Ecto neural progenitor cell (in vitro differentiated cells): ENCODE results near the gene PTPRG.

Experiments used
- DNase-seq: peaks from one replicate; pipeline ENCODE4 v3.0.0-alpha.2; 2018; ENCODE audit warnings: low spot score

Gene PTPRG

DNA sequence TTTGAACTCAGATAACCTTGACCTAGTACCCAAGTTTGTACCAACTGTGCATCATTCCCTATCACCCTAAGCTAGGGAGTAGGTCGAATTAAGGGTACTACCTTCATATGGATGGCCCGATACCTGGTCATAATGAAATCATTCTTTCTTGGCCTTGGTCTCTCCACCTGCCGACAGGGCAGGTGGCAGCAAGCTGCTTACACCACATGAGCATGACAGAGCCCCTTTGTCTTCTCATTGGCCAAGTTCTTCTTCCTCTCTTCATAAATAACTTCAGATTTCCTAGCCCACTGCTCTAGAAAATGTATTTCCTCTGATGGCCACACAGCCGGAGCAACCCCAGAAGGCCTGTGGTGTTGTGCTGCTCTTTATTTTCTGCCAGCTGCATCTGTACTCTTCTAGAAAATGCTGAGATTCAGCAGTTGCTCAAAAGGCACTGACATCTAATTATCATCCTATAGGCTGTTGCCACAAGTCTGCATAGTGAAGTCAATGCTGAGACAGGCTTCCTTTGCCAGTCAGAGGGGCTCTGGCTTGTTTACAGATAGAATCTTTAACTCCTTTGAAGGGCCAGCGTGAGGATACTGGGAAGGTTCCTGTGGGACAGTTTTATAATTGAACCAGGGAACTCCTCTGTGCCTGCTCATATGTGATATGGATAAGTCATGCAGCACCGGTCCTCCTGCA is 304.2 kb downstream of the PTPRG start:
- DNase-seq: no peak

DNA sequence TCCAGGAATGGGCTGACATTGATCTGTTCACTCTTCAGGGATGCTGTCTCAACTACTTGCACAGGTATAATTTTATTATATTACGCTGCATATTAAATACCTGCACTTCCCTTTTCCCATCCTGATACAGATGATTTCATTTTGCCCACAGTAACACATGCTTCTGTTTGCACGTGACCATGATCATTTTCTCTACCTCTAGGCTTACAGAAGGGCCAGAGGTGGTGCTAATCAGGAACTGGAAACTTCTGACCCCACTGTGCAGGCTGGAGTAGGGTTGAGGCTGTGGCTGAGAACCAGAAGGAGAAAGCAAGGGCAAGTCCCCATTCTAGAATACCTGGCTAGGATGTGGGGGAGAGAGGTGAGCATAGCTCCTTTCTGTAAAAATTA is 304.8 kb downstream of the PTPRG start:
- DNase-seq: no peak

DNA sequence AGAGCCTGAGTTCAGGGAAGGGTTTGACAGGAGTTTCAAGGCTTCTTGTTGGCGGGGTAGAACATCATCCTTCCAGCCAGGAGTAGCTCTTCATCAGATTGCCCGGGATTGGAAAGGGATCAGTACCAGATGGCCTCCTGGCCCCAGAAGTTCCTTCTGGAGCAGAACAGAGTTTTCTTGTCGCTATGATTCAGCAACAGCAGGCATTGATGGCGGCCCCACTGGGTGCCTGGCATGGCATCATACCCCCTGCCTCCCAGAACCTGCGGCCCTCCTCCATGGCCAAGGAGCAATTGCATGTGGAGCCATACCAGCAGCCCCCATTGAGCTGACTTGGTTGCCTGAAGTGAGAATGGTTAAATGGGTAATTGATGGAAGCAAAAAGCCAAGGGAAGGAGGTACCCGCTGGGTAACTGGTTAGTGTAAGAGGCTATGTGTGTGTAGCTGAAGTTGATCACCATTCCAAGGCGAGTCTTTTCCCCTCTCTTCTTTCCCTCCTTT is 305.6 kb downstream of the PTPRG start:
- no peak for DNase-seq

DNA sequence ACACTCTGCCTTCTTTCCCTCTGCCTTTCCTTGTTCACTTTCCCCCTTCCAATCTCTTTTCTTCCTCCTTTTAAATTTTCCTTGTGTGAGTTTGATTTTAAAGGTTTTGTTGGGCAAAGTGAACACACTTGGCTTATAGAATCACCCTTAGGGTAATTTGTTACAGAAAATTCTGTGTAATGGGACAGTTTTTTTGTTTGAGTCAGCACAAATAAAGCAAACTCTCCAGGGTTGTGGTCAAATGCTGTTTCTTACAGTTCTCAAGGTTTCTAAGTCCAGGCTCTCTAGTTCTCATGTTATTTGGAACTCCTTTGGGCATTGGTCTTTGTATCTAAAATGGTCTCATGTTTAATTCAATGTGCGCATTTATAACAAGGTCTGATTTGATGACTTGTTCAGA is 307.1 kb downstream of the PTPRG start:
- DNase-seq: no peak

DNA sequence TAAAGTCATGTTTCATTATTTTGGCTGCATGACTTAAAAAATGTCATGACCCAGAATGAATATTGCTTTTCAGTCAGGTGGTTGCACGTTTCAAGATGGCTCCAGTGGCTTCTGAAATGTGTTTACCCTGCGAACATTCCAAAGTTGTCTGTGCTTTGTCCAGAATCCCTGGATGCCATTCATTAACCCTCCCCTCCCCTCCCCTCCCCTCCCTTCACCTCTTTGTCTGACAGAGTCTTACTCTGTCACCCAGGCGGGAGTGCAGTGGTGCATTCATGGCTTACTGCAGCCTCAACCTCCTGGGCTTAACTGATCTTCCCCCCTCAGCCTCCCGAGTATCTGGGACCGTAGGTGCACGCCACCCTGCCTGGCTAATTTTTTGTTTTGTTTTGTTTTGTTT is 308.0 kb downstream of the PTPRG start:
- no peak for DNase-seq

DNA sequence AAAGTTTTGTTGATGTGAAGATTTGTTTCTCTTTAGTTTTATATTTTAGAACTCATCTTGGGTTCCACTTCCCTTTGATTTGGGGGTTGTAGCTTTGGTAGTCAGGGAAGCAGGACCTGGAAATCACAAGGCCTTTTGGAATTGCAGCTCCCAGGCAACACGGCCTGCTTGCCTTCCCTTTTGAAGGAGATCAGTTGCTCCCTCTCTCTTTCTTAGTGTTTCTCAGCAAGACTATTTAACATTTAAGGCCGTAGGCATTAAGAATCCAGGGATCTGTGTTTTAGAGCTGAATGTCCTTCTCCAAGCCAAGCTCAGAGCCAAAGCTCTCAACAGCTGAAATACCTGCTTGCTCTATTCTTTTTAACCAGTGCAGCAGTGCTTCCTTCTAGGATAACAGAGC is 310.3 kb downstream of the PTPRG start:
- DNase-seq: no peak

DNA sequence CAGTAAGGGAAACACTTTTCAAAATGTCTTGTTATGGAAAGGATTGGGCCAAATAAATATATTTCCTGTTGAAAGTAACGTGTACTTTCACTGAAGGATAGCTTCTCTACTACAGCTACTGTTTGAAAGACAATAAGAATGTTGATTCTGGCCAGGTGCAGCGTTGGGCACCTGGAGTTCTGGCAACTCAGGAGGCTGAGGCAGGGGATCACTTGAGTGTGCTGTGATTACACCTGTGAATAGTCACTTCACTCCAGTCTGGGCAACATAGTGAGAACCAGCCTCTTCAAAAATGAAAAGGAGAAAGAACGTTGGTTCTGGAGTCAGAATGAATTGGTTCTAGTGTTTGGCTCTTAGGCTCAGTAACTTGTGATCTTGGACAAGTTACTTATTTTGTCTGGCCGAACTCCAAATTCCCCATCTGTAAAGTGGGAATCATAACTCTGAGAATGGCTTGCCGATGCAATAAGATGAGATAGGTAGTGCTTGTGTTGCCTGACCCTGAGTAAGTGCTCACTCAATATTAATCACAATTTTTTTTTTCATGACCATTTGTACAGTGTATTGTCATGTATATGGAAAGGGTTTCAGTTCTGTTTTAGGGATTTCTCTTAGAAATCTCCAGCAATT is 310.8 kb downstream of the PTPRG start:
- DNase-seq: no peak

DNA sequence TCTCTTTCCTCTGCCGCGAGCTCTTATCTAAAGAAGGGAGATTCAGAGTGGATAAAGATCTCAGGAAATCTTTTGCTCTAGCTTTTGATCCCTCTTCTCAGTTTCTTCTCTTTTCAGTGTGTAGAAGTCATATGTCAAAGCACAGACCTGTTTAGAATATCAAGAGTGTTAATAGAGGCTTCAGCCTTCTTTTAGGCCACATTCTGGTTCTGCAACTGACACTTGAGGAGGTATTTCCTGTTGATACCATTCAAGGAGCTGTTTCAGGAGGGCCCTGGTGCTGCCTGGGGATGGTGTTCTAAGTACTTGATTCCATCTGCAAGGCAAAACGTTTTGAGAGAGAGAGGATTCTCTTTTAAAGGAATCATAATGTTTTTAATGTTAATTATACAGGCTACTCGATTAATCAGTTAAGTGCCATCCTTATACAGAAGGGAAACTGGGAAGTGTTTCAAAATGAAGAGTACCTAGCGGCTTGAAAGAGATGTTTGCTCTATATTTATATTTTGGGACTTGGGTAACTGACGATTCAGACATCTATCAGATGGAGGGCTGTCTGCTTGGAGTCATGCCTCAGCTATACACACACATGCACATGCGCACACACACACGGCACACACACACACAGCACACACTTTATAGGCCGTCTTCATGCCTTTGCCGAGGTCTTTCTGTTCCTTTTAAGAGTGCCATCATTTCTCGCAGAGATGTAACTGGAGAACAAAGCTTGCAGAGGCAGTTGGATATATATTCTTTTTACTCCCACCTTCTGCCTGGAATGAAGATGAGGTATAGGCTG is 313.9 kb downstream of the PTPRG start:
- no peak for DNase-seq

DNA sequence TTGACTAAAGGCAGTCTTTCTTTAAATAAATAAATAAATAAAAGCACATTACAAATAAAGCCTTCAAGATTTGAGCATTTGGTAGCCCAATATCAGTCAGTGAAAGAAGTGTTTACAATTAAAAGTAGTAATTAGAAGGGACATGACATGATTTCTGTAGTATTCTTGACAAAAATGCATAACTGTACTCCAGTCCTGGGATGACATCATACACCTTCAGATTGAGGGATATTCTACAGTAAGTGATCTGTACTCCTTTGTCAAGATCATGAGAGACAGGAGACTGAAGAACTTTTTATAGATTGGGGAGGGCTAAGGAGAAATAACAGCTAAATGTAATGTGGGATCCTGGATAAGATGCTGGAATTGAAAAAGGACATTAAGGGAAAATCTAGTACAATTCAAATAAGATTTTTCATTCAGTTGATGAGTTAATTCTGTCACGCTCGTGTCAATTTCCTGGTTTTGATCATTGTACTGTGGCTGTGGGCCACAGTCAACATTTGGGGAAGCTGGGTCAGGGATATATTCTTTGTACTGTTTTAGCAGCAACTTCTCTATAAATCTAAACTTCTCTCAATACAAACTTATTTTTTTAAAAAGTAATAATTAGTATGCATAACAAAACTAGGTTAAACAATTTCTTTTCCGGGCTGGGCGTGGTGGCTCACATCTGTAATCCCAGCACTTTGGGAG is 314.8 kb downstream of the PTPRG start:
- DNase-seq: no peak

DNA sequence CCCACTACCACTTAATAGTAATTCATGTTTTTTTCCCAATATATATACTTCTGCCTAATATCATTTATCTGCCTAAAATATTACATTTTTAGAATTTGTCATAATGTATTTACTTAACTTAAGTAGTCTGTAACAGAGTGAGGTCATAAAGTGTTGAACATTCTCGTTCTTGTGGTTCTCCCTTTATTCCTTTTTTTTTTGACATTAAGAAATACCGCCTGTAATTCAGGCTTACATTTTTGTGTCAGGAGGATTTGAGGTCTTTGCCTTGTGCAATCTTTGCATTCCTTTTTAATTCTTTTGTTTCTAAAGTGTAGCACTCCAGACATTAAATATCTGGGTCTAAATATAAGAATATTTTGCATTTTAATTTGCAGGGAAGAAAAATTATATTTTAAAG is 315.4 kb downstream of the PTPRG start:
- DNase-seq: no peak

DNA sequence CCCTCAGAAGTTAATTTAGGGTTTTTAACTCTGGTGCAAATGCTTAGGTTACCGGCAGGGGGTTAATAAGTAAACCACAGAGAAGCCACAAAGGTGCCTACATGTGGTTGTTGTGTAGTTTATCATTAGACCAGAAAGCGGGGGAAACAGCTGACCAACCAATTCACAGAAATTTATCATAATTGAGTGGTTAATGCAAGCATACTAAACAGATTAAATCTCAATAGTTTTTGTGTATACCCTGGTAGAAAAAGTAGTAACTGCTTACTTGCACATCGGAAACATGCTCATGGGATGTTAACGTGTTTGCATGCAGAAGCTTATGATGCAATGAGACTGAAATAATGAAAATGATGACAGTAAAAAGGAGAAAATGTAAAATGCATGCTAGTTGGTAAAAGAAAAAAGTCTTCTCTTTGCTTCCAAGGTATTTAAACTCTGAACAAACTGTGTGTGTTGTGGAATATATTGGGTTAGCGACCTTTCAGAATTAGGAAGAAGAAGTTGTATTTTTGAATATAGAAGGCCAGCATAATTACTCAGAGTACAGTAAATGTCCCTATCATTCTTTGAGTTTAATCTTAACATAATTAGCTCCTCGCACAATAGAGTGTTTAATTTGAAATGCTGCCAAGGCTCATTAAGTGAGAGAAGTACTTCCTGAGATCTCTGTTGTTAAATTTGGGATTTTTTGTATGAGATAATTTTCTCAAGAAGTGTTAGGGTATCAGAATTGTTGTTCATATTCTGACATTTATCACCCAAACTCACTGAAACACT is 316.2 kb downstream of the PTPRG start:
- no peak for DNase-seq

DNA sequence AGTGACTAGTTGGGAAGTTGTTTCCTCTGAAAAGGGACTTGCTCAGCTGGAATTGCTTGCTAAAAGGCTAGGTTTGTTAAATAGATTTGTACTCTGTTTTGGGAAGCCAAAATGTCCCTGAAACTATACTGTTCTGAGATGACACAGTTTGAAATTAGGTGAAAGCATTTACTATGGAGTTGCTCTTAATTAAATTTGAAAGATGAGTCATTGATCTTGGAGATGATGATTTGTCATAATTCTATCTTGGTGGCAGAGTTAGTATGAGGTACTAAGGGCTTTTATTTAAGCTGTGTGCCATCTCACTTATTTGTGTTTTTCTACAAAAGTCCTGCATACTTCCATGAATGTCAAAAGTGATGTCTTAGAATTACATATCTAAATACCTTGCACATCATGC is 320.9 kb downstream of the PTPRG start:
- no peak for DNase-seq

DNA sequence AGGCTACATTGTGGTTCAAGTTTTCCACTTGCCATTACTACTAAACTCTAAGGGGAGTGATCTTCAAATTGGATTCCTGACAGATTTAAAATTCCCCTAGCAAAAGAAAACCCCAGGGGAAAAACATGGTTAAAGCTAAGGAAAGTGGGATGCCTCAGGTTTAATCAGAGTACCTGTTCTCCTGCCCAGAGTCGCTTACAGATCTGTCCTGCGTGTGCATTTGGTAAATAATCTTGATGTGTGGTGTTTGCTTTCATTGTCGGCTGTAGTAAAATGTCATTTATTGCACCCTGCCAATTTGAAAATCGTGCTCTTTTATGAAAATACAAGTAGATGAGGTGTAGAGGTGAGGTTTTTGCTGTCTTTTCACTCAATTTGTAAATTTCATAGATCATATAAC is 323.4 kb downstream of the PTPRG start:
- DNase-seq: no peak

DNA sequence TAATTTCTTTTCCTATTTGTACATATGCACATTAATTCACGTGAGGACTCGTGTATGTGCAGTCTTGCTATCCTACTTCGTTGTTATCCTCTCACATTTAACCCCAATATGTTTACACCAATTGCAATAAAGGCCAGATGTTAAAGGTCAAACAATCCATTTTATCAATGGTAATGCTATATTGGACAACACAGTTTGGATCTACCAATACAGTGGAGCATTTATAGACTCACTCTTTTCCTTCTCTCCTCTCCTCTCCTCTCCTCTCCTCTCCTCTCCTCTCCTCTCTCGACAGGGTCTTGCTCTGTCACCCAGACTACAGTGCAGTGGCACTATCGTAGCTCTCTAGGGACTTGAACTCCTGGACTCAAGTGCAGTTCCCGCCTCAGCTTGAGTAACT is 324.0 kb downstream of the PTPRG start:
- no peak for DNase-seq

DNA sequence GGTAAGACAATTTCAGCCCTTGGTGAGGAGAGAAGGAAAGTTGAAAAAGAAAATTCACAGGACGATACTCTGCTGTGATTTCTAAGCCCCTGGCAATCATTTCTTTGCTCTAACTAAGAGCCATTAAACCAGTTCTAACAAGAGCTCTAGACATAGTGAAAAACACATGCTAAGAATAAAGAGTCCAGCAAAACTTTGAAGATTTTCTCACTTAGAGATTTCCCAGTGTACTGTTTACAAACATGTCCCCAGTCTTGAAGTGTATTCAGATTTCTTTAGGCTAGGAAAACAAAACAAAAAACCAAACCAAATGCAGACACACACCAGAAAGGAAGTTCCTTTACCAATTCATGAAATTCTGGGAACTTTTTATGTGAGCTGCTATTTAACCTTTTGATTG is 325.8 kb downstream of the PTPRG start:
- DNase-seq: no peak

DNA sequence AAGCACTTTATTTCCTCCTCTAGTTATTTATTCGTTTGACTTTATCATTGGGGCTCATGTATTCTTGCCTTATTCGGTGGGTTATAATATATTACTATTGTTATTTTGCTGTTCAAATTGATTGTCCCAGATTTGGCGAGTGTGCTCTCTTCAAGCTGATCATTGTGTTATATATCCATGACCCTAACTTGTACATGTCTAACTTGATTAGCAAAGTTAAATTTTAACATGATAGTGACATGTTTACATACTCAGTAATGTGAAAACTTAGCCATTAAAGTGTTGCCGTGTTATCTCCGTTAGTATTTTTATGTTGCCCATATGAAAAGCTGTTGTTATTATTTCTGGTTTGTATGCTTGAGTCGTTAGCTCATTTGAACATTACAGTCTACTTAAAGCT is 327.9 kb downstream of the PTPRG start:
- no peak for DNase-seq

DNA sequence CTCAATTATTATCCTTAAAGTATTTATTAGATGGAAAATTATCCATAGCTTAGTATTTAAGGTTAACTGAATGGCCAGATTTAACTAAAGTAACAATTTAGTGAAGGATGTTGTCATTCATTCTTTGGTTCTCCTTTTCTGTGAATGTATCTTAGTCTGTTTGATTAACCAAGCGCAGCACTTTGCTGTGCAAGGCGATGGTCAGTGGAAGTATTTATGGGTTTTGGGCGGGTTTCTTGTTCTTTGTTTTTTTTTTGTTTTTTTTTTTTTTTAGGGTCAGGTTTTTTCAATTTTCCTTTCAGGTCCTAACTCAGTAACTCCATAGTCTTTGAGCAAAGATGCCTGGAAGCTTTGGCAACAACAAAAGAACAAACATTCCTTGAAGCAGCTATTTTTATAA is 328.8 kb downstream of the PTPRG start:
- no peak for DNase-seq

DNA sequence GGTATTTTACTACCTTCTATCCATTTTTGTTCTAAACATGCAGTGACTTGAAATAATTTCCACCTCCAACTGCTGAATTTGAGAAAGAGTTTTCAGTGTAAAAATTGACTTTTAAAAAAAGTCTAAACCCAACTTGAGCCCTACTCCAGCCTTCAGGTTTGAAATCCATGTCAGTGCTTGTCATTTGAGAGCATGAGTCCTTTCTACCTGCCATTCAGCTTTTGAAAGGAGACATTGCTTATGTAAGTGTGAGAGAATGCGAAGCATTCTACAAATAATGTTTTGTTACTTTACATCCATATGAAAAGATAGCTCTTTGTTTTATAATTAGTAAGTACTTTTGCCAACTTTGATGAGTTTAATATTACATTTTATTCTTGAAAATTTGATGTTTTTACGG is 329.2 kb downstream of the PTPRG start:
- no peak for DNase-seq

DNA sequence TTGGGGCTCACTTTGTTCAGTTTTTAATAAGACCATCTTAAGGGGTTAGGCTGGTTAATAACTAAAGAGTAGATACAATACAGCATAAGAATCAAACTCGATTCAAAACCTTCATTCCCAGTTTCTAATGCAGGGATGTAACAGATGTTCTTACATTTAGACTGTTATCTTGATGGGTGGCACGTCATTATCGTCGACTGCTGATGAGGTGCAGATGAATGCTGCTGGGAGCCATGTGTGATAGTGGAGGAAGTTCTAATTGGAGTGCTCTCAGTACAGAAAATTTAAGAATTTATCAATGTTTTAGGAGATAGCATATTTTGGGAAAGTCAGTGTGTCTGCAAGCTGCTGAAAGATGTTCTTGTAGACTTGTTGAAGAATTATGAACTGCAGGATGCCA is 331.5 kb downstream of the PTPRG start:
- no peak for DNase-seq

DNA sequence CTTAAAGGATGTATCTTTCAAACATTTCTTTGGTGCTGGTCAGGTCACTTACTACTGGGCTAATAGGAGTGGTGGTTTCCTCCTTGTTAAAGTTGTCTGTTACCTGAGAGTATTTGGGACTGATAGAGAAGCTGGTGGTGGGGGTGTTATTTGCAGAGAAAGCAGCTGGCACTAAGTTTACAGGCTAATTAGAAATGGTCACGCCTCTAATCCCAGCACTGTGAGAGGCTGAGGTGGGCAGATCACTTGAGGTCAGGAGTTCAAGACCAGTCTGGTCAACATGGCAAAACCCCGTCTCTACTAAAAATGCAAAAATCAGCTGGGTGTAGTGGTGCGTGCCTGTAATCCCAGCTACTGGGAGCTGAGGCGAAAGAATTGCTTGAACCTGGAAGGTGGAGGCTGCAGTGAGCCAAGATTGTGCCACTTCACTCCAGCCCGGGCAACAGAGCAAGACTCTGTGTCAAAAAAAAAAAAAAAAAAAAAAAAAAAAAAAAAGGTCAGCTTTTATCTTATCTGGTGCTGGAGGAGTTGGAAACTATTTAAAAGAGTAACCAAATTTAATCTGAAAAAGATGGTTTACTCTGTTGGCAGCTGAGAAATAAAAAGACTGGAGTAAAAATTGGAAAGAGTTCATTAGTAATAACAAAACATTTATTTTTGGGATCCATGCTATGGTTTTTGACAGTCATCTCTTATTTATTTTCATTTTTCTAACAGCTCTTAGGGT is 332.6 kb downstream of the PTPRG start:
- DNase-seq: no peak
